Ovary (tissue), 3 donors: ENCODE data around the gene BMERB1.

Experiments
- CTCF ChIP-seq, 3 donors: fragments of 450-650 bp in 2 of 3; fragments of 200-600 bp in 1 of 3; IDR thresholded peaks; one replicate each; pipeline versions ENCODE4 v1.5.1 to v1.8.0; 2016 to 2022; ENCODE audit warnings: antibody characterized with exemption in 3 of 3, mild to moderate bottlenecking in 1 of 3
- EP300 ChIP-seq: sonication (generic); formaldehyde crosslinking; IDR thresholded peaks from one replicate; pipeline ENCODE4 v1.6.1; 2017; ENCODE audit warnings: antibody characterized with exemption
- POLR2A ChIP-seq: fragments of 450-650 bp; IDR thresholded peaks from one replicate; pipeline ENCODE4 v1.6.1; 2017; ENCODE audit warnings: antibody characterized with exemption, mild to moderate bottlenecking, moderate library complexity
- donor health status: DM: no; HTN: no; CAD: no.

DNA sequence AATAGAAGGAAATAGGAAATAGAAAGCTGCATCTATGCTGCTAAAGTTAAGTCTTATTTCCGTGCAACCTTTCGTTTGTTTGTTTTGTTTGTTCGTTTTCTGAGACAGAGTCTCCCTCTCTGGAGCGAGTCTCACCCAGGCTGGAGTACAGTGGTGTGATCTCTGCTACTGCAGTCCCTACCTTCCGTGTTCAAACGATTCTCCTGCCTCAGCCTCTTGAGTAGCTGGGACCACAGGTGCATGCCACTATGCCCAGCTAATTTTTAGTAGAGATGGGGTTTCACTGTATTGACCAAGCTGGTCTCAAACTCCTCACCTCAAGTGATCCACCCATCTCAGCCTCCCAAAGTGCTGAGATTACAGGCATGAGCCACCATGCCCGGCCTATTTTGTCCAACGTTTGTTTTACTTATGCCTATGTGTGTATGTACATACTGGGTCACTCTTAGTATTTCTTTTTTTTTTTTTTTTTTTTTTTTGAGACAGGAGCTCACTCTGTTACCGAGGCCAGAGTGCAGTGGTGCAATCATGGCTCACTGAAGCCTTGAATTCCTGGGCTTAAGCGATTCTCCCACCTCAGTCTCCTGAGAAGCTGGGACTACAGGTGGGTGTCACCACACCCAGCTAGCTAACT, 16.8 kb downstream of the BMERB1 start:
- TF ChIP-seq CTCF (IDR thresholded peaks at IDR 0.05), result no peak
- no peak for TF ChIP-seq EP300
- TF ChIP-seq POLR2A, result no peak
